Fibroblast of the aortic adventitia (primary cell): Measurements from ENCODE around the gene DAPK2. TPM values are rescaled to one million over a fixed set of nuclear protein-coding genes. Genes with fewer than 3 reads are reported as not detected.

Source experiments
- DNase-seq: peaks from one replicate; pipeline ENCODE4 v3.0.0-alpha.2; 2010; ENCODE audit warnings: low read depth
- H3K4me3 ChIP-seq: 2 replicates; pipeline ENCODE4 v1.5.1; 2011; ENCODE audit warnings: low read depth, mild to moderate bottlenecking, control low read depth, low read length, moderate library complexity
- CTCF ChIP-seq: IDR thresholded peaks from 2 replicates; pipeline ENCODE4 v1.5.1; 2011; ENCODE audit warnings: mild to moderate bottlenecking, low read length, control low read depth, inconsistent platforms; ENCODE audit not compliant: insufficient read depth
- total RNA-seq: library from RNA; depleted of rRNA; stranded (reverse); fragments of >200 nt; gene quantifications from 2 replicates; pipeline ENCODE4 v1.2.3, GENCODE V29; 2012; ENCODE audit warnings: low replicate concordance

DAPK2 gene
- total RNA-seq, 1 donor, result 3.7 TPM

- DNase-seq, result no peak
- no peak overlapping the region for H3K4me3 ChIP-seq
- no peak for TF ChIP-seq CTCF
These were observed 38.1 kb downstream of the DAPK2 start for GRCh38 chr15:64008177-64008576.

- TF ChIP-seq CTCF, result no peak
- DNase-seq, result no peak
- H3K4me3 ChIP-seq, result no peak overlapping the region
These were observed 39.6 kb downstream of the DAPK2 start for GRCh38 chr15:64006642-64007041.

GRCh38 chr15:64004587-64004986 lies 41.7 kb downstream of the DAPK2 start:
- no peak for TF ChIP-seq CTCF
- no peak overlapping the region for H3K4me3 ChIP-seq
- DNase-seq, result peak; percentile 10

GRCh38 chr15:64004056-64004455 lies 42.2 kb downstream of the DAPK2 start:
- TF ChIP-seq CTCF, result no peak

GRCh38 chr15:64003182-64003581 lies 43.1 kb downstream of the DAPK2 start:
- TF ChIP-seq CTCF, result no peak
- H3K4me3 ChIP-seq, result no peak overlapping the region
- DNase-seq, result no peak

More at GRCh38 chr15:64004056-64004455, 42.2 kb downstream of the DAPK2 start:
- no peak overlapping the region for H3K4me3 ChIP-seq
- DNase-seq, result no peak

GRCh38 chr15:64001148-64001547 lies 45.1 kb downstream of the DAPK2 start:
- TF ChIP-seq CTCF, result no peak
- H3K4me3 ChIP-seq, result no peak overlapping the region

More at GRCh38 chr15:64001148-64001547, 45.1 kb downstream of the DAPK2 start:
- no peak for DNase-seq
